ENCODE measurements around the gene CBL.

Gene CBL

GRCh38 chr11:119249671-119250010, 43.5 kb downstream of the CBL start:
- H3K4me3 ChIP-seq (ENCODE audit: control insufficient read depth, low read depth, low read length) = no peak overlapping the region
- no peak for DNase-seq (ENCODE audit: low read depth)
- TF ChIP-seq CTCF (conservative IDR thresholded peaks at IDR 0.05; ENCODE audit: control insufficient read depth, insufficient read depth, low read depth, low read length) = no peak

- DNase-seq (ENCODE audit: low read depth) = no peak
- no peak for TF ChIP-seq CTCF (conservative IDR thresholded peaks at IDR 0.05; ENCODE audit: control insufficient read depth, insufficient read depth, low read depth, low read length)
- H3K4me3 ChIP-seq (ENCODE audit: control insufficient read depth, low read depth, low read length) = no peak overlapping the region
Observed at GRCh38 chr11:119251114-119251513, 45.0 kb downstream of the CBL start.

GRCh38 chr11:119254239-119254638, 48.1 kb downstream of the CBL start:
- TF ChIP-seq CTCF (conservative IDR thresholded peaks at IDR 0.05; ENCODE audit: control insufficient read depth, insufficient read depth, low read depth, low read length) = no peak
- no peak for DNase-seq (ENCODE audit: low read depth)
- H3K4me3 ChIP-seq (ENCODE audit: control insufficient read depth, low read depth, low read length) = no peak overlapping the region

- DNase-seq (ENCODE audit: low read depth) = no peak
- H3K4me3 ChIP-seq (ENCODE audit: control insufficient read depth, low read depth, low read length) = no peak overlapping the region
- no peak for TF ChIP-seq CTCF (conservative IDR thresholded peaks at IDR 0.05; ENCODE audit: control insufficient read depth, insufficient read depth, low read depth, low read length)
Observed at GRCh38 chr11:119258180-119258579, 52.0 kb downstream of the CBL start.

- TF ChIP-seq CTCF (conservative IDR thresholded peaks at IDR 0.05; ENCODE audit: control insufficient read depth, insufficient read depth, low read depth, low read length) = no peak
- no peak for DNase-seq (ENCODE audit: low read depth)
- no peak overlapping the region for H3K4me3 ChIP-seq (ENCODE audit: control insufficient read depth, low read depth, low read length)
Observed at GRCh38 chr11:119258983-119259382, 52.8 kb downstream of the CBL start.

- H3K4me3 ChIP-seq (ENCODE audit: control insufficient read depth, low read depth, low read length) = no peak overlapping the region
- peak; percentile 56 for DNase-seq (ENCODE audit: low read depth)
- peak; percentile 15 for TF ChIP-seq CTCF (conservative IDR thresholded peaks at IDR 0.05; ENCODE audit: control insufficient read depth, insufficient read depth, low read depth, low read length)
Observed at GRCh38 chr11:119262668-119263351, 56.7 kb downstream of the CBL start.
